ENCODE measurements around the gene EFNA5.

The EFNA5 gene

DNA sequence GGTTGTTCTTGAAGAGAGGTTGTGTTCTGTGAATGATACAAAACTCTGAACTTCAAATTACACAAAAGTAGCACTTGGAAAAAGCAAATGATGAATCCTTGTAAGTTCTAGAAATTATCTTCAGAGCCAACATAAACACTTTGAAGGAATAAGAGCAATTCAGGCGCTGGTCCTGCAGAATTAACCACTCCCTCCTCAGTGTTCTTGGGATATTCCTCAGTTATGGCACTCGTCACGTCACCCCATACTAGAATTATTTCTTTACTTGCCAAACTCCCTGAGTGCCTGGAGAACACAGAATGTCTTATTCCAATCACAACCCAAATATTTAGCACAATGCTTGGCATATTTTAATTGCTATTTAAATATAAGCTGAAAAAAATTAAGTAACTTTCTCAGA, 126.3 kb downstream of the EFNA5 start:
- no peak for DNase-seq (ENCODE audit: low read depth)

DNA sequence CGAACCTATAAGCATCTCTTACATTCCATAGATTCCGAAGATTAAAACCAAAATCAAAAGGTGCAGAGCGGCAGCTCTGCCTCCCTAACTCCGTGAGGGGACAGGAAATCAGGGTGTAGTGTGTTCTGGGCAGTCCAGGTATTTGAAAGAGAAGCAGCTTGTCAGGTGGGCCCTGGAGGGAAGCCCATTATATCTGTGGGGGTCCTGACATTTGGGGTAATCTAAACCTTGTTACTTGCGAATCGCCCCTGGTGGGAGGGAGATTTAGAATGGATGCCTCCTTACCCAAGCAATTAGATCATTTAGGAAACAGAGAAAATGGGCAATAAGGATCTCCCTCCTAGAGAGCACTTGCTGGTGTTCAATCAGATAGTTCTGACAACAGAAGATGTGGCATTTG, 126.9 kb downstream of the EFNA5 start:
- no peak for DNase-seq (ENCODE audit: low read depth)

DNA sequence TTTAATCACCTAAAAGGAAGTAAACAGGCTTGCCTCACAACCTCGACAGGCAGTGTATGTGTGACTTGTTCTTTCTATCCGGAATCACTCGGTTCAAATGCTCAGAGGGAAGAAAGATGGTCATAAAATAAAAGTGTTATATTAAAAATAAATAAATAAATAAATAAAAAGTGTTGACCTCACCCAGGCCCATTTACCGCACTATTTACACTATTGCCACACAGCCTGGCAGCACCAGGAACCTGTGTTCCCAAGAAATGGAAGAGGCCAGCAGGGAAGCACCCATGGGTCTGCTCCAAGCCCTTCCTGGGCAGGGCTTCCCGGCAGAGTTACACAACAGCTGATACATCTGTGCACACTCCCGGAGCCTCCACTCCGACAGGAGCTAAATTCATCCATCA, 127.9 kb downstream of the EFNA5 start:
- DNase-seq (ENCODE audit: low read depth) = no peak

DNA sequence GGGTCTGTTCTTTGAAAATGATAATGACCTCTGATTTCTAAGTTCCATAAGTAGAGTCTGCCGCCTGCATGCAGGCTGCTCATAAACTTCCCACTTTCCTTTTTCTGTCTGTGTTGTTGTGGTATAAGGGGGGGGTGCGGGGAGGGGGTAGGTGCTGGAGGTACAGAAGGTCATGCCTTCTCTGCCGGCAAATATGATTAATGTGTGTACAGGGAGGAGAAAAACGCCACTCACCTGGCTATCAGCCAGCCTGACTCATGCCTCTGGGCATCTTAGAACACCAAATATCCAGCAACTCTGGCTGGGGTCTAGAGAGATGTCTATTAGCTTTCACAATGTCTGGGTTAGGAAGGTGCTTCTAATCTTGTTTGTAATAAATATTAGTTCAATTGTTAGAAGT, 128.3 kb downstream of the EFNA5 start:
- DNase-seq (ENCODE audit: low read depth) = no peak

DNA sequence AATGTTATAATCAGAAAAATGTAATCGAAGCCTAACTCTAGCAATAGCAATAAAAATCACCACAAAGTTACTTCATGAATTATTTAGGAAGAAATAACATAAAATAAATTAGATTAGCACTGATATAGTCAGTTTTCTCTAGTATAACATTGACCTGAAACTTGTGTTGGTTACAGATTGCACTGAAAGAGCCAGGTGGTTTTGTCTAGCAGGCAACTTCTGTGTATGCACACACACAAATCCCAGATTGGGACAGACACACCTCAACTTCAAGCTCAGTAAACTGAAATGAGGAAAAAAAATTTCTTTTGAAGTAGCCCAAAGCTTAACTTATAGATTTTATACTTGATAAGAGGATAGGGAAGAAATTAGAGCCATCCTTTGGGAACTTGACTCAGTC, 129.3 kb downstream of the EFNA5 start:
- no peak for DNase-seq (ENCODE audit: low read depth)

DNA sequence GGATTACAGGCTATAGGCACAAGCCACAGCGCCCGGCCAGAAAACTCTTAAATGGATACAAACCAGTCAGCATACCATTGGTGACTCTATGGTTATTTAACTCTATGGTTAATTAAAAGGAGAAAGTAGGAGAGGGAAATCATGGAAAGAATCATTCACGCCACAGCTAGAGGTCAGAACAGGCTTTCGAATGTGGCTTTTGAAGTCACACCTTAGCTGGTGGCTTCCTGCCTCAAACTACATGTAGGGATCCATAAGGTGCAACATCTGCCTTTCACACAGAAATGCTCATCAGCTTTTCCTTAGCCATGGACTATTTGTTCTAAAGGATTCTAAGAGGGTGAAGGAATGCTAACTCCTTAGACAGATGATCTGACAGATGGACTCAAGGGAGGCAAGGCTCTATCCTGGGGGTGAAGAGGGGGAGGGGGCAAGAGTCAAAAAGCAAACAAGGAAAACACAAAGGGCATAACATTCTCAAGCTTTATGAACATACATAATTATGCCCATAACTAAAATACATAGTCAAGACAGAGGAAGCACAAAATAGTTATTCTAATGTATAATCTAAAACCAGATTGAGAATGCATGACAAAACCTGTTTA, 130.9 kb downstream of the EFNA5 start:
- DNase-seq (ENCODE audit: low read depth) = no peak

DNA sequence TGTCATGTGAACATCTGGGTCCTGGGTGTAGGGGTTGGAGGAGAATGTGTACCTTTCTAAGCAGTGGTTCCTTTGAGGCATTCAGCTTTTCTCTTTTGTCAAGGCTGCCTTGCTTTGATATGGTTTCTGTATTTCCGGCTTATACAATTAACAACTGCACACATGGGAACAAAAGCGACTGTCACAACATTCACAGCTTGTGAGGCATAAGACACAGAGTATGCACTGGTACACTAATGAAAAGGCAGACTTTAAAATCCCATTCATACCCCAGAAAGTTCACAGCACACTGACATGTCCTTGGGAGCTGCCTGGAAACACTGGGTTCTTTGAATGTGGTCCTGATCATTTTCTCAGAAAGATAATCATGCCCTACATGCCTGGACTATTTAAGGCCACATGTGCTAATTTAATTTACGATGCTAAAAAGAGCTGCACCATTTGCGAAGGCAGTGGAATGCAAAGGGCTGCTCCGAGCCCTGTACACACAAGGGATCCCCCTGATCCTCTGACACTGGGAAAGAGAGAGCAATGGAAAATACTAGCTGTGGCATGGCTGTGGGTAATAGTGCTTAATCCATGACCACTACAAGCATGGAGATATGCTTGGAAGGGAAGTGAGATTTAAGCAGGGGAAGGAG, 131.8 kb downstream of the EFNA5 start:
- no peak for DNase-seq (ENCODE audit: low read depth)

DNA sequence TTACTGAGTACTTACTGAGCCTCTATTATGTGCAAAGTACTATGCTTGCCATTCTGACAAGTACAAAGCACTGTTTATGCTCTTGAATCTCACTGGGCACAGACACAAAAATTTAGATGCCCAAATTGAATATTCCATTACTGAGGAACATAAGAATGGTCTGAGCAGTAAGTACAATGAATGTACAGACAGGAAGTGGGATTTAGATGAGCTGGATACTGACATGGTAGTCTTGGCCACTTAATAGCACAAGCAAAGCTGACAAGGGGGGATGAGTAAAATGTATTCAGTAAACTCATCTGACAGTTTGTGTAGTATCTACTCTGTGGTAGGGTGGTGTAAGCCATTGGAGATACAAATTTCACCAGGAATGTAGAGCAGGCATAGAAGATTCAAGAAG, 132.4 kb downstream of the EFNA5 start:
- no peak for DNase-seq (ENCODE audit: low read depth)

DNA sequence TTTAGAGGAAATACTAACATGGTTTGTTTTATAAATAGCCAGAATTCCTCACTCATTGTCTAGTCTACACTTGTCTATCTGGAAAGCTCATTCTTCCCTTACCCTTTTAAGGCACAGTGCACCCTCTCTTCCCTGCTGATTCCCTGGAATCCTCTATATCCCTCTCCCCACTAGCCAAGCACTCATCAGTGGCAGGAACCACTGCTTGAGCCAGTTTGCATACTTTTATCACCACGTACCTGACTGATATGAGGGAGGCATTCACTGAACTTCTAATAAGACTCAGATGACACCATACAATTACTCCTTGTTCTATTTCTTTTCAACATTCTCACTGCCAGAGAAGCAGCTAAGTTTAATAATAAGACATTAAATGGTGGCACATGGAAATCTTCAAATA, 134.9 kb downstream of the EFNA5 start:
- no peak for DNase-seq (ENCODE audit: low read depth)

DNA sequence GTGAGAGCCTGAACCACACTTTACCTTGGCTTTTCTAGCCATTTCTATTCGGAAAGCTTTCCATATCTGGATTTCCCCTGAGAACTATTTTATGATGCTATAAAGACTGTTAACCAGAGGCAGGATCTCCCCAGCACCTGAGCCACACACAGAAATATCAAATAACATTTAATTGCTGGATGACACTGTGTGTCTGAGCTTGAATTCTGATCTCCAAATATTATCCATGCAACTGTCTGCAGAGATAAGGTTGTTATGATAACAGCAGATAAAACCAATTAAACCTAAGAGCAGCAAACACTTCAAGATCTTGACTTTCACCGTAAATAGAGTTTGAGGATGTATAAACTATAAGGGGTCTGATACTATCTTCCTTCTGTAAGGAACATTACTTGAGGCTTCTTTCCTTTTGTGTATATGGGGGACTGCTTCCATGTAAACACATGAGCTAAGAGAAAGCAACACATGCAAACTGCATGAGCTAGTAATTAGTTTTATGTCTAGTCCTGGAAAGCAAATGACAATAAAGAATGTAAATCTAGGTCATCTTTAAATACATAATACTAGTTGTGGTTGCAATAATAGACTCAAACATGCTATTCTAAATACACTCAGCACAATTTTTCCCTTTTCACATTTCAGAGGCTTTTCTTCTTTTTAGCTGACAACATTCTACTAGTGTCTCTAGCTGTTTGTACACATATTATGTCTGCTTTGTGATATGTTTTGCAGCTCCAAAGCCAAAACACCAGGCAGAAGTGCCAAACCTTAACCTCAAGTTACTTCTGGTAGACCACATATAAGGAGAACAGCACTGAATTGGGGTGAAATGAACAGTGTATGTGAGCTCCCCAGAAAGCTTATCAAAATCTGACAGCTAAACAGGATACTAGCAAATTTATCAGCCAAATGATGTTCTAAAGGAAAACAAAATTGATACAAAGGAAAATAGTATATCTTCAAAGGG, 136.5 kb downstream of the EFNA5 start:
- no peak for DNase-seq (ENCODE audit: low read depth)

DNA sequence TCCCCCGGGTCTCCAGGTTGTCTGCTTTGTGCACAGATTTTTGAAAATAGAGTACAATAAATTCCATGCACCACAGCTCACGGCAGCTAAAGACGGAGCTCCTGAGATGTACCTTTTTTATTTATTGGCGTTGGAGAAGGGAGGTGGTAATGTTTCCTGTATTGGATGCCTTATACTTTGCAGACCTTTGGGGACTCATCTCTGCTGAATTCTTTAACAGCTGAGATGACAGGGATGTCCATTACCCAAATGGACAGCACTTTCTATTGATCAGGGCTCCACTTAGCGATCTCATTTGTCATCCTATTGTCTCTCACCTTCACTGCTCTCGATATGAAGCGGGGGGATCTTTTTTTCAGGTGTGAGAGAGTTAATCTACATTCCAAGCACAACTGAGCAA, 137.8 kb downstream of the EFNA5 start:
- no peak for DNase-seq (ENCODE audit: low read depth)

DNA sequence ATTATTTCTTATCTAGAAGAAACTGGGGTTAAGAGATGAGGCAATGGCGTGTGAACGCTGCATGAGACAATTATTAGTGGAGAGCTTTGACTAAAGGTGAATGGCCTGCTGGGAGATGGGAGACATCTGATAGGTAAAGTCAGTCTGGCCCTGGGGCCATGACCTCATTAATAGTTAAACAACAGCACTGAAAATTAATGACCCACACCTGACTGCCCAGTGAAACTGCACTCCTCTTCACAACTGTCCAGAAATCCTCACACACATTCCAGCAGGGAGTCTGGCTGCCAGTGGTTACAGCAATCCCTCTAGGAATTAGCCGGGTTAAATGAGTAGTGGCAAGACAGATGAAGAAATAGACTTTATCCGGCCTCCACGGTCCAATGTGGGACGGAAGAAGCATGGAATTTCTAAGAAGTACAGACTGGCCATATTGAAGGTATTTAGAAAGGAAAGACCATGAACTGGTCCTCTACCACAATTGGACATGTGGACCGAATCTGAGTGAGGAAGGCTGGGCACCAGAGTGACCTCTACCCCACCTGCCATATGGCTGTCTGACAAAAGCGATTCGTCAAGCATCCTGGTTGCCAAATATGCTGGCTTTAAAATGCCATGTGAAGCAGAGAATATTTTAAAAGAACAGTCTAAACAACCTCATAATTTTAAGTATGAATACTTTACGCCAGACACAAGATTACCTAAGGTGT, 138.4 kb downstream of the EFNA5 start:
- DNase-seq (ENCODE audit: low read depth) = no peak

DNA sequence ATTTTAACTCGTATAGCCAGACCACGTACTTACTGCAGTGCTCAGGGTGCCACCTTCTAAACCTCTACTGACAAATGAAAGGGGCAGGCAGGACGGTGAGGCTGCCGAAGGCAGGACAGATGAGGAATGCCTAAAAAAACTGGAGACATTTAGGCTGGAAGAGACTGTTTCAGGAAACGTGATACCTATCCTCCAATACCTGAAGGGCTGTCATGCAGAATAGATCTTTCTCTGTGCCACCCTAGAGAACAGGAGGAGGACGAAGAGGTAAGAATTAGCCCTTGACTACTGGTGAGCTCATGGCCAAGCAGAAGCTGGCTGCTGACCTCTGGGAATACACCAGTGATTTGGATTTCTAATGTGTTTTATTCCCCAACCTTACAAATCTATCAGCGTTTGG, 139.4 kb downstream of the EFNA5 start:
- DNase-seq (ENCODE audit: low read depth) = no peak

DNA sequence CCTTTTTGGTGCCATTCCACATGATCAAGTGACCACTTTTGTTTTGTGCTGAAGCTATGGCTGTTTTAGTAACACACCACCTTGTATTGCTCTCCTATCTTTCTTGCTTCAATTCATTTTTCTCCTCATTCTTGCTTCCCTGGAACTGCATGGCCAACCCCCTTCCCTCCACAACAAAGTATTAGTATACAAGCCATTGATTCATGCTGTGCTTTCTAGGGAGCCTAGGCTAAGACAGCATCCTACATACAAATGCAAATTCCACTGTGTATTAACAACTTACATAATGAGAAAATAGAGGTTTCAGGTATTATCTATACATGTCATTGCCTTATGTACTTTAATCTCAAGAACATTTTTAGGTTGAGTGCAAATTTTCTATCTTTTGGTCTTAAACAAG, 141.1 kb downstream of the EFNA5 start:
- DNase-seq (ENCODE audit: low read depth) = no peak

DNA sequence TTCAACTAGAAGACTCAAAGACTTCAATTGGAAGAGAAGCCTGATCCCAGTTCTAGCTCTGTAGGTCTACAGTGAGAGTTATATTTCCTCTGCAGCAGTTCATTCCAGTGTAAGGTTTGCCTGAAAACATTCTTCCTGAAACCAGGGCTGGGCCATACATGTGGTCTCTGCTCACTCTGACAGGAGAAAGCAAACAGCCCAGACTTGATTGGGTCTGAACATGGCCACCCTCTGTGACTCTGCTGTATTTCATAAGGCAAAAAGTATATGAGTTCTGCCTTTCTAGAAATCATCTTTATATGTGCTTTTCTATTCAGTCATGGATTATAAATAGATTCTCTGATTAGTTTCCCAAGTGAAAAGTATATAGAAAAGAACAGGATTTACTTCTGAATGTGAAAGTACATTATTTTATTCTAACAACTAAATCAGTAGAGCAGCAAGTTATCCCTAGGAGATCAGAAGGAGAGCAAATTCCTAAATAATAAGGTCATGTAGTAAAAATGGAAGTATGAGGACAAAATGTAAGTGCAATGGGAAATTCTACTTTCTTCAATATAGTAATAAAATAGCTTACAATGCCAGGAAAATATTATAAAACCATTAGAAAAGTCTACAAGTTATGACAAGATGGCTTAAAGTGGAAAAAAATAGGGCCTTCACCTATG, 144.3 kb downstream of the EFNA5 start:
- DNase-seq (ENCODE audit: low read depth) = no peak

DNA sequence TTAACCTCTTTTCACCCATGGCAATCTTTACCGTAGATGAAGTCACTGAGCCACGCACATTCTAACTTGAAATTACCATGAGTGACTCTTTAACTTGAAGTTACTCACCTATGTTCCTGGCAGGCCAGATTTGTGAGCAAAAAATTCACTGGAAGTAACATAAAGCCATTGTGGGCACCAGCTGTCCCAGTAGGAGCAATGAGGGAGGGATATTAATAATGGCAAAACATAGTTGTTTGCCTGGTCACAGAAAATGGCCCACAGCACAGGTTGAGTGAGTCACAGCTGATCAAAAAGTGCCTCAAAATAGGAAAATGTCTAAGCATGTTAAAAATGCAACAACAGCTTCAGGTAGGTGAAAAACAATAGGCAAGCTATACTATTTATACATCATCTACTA, 146.6 kb downstream of the EFNA5 start:
- DNase-seq (ENCODE audit: low read depth) = no peak

DNA sequence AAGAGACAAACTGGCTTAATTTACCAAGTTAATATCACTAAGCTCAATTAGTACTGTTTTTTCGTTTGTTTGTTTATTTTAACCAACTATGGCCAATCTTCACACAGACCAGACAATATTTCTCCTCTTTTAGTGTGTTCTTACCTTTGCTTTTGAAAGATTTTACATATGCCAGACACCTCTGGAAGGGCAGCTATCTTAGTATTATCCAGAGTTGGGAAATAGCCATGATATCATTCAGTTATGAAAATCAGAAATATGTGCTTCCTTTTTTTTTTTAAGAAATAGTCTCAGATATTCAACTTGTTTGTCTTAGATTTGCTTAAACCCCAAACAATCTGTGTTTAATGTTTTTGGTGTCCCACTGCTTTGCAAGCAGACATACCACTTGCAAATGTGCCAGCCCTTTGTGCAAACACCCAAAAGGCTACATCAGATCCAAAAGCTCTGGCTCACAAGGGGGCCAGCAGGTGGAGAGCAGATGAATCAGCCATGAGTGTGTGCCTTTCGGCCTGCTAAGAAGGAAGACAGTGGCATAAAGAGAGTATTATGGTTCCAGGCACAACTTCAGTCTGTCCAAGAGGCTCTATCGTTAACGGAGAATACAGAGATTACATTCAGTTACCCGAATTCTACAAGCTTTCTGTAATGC, 147.6 kb downstream of the EFNA5 start:
- DNase-seq (ENCODE audit: low read depth) = no peak

DNA sequence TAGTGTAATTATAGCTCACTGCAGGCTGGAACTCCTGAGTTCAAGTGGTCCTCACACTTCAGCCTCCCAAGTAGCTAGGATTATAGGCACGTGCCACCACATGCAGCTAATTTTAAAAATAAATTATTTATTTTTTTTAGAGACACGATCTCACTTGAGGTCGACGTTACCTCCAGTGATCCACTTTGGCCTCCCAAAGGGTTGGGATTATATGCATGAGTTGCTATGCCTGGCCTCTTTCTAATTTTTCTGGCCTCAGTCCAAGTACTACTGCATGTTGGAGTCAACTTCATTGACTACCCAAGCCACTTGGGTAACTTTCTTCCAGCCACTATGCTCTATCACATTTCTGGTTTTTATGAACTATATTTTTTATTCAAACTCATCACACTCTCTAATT, 148.3 kb downstream of the EFNA5 start:
- DNase-seq (ENCODE audit: low read depth) = no peak

DNA sequence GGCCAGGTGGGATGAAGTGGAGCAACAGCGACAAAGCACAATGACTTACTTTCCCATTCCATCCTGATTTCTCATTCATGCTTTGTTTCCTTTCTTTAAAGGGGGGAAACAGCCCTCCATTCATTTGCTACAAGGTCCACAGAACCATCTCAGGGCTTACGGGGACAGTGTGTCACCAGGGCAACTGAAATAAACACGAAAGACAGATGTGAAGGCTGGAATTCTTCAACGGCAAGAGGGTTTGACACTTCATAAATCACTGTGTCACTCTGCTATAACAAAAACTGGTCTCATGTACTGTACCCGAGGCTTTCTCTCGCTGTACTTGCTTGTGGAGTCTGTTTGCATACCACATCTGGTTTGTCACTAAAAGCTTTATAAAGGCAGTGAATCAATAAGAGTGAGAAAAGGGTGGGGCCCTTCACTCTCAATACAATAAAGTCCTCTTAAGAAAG, 150.8 kb downstream of the EFNA5 start:
- no peak for DNase-seq (ENCODE audit: low read depth)

DNA sequence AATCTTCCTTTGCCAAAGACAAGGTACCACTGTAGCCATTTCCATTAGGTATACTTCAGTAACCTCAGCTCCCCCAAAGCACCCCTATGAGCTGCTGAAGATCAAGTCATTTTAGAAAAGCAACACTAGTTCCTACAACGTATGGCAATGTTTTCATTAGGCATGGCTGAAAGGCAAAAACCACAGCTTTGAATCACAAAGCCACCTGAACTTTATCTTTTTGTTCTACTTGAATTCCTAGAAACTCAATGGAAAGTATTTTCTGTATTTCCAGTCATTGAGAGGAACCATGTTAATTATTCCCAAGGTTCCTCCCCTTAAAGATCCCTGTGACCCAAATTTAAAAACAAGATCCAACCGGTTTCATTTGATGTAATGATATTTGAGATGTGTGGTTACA, 152.1 kb downstream of the EFNA5 start:
- DNase-seq (ENCODE audit: low read depth) = no peak

DNA sequence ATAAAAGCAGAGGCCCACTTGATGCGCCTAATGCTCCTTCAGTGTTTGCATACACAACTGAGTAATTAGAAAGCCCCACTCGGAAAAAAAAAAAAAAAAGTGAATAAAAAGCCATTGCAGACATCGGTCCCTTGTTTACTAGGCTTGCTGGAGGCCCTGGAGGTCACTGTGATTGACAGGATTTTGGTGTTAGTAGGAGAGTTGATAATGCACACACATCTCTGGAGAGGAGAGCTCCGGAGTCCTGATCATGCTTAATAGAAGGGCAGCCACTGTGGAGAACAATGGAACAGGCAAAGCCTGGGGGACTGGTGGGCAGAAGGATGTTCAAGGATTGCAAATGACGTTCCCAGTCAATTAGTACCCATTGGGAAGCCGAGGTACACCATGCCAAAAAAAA, 152.5 kb downstream of the EFNA5 start:
- DNase-seq (ENCODE audit: low read depth) = no peak
